Peyer's patch (tissue), 4 donors: ENCODE measurements around the gene PACSIN1.

Experiments used
- CTCF ChIP-seq, 6 experiments: fragments of 450-650 bp in 4 of 6; fragments of 200-600 bp in 2 of 6; sonication (generic) in 1 of 6; IDR thresholded peaks; one replicate each; pipeline ENCODE4 v1.5.1; 2017 to 2019; ENCODE audit warnings: antibody characterized with exemption in 6 of 6, mild to moderate bottlenecking in 3 of 6, moderate library complexity in 1 of 6
- POLR2A ChIP-seq, 2 donors: fragments of 450-650 bp; IDR thresholded peaks; one replicate each; pipeline ENCODE4 v1.5.1; 2017; ENCODE audit warnings: antibody characterized with exemption in 2 of 2, mild to moderate bottlenecking in 2 of 2, moderate library complexity in 2 of 2

- TF ChIP-seq CTCF (IDR thresholded peaks at IDR 0.05), result no peak
- no peak for TF ChIP-seq POLR2A (IDR thresholded peaks at IDR 0.05)
Observed at GRCh38 chr6:34437644-34437970, 28.3 kb upstream of the PACSIN1 start.
